Measurements from ENCODE around the gene C5orf22.
"Not testable (repeated sequence)": the region's sequence is repeated elsewhere in the genome, so short reads cannot be mapped to it uniquely, and the experiment has no call there.

Gene C5orf22

DNA sequence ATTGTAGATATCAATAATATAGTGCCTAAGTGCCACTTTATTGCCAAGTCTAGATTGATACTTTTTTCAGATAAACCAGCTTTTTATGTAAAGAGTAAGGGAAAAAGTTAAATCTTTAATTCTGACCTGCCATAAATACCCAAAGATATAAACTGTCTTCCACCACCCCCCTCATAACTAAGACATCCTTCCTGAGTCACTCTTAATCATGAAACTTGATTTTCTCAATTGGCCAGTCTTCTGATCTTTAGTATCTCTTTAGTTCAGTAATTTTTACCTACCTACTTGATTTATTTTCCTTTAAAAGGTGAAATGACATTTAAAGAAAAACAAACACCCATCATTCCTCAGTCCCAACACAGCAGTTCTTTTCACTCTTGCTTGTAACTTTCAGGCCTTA is 21.8 kb downstream of the C5orf22 start:
- no peak for DNase-seq (ENCODE audit: low read depth, low spot score)

DNA sequence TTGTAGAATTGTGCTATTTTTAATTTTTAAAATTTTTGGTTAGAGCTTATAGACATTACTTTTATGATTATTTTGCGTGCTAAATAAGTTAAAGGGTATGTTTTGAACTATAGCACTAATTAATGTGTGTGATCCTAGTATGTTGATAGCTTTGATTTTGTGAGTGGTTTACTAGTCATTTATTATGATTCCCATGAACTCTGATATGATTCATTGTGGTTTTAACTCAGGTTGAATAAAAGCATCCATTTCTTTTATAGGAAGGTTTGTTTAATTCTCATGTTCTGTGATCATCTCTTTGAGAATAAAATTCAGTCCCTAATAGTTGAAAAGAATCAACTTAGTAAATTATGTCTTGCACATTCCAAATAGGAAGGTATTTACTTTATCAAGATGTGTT is 22.5 kb downstream of the C5orf22 start:
- no peak for DNase-seq (ENCODE audit: low read depth, low spot score)

DNA sequence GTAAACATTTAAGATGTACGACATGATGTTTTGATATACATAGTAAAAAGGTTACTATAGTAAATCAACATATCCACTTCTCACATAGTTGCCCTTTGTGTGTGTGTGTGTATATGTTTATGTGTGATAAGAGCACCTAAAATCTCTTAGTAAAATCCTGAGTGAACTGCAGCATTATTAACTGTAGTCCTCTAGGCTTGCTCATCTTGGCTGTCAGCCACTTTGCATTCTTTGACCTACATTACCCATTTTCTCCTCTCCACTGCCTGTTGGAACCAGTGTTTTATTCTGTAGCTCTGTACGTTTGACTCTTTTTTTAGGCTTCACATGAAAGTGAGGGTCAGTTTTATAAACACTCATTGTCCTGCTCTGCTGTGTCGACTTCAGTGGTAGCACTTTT is 24.4 kb downstream of the C5orf22 start:
- no peak for DNase-seq (ENCODE audit: low read depth, low spot score)

DNA sequence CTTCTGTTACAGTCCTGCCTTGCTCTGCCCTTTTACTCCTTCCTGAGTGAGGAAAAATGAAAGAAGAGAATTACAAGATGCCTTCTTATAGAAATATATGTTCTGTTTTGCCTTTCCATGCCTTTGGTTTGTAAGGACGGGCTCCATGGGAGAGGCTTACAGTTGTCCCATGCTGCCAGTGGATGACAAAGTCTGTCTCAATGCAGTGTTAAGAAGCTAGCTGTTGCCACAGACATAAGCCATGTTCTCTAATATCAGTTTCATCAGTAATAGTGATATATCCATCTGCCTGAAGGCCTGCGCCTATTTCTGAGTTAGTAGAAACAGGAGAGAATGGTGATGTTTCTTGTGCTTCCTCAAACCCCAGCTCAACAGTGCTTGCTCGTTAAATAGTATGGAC is 27.8 kb downstream of the C5orf22 start:
- DNase-seq (ENCODE audit: low read depth, low spot score) = no peak

DNA sequence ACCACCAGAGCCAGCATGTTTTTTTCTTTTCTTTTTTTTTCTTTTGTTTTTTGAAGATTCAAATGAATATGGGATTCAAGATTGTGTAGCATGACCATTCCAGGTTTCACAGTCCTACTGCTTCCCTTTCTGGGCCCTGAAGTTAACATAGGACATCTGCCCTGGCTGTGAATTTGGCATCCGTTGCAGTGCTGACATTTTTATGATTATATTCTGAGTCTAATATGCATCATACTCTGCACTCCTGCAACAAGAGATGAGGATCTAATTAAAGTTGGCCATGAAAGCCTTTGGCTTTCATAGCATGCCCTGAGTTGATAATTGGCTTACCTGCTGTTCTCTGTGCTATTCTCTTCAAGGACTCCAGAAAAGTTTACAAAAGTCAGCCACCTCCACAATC is 29.8 kb downstream of the C5orf22 start:
- DNase-seq (ENCODE audit: low read depth, low spot score) = no peak

DNA sequence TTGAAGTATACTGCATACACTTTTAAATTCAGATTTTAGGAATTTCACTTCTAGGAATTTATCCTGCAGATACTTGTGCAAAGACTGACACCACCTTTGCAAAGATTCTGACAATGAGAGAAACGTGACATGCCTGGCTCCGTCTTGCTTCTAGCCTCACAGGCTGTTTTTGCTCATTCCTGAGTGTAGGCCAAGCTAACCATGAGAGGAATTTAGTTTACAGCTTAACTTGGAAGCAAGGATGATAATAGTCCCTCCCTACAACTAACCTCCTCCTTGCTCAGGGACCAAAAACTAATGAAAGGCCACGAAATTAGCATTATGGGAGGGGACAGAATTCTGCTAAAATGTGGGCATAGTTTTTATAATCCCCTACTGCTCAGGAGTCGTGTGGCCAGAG is 31.1 kb downstream of the C5orf22 start:
- no peak for DNase-seq (ENCODE audit: low read depth, low spot score)

DNA sequence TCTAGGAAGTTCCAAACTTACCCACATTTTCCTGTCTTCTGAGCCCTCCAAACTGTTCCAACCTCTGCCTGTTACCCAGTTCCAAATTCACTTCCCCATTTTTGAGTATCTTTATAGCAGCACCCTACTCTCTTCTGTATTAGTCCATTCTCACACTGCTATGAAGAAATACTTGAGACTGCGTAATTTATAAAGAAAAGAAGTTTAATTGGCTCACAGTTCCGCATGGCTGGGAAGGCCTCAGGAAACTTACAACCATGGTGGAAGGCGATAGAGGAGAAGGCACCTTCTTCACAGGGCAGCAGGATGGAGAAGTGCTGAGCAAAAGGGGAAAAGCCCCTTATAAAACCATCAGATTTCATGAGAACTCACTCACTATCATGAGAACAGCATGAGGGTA is 34.3 kb downstream of the C5orf22 start:
- not testable (repeated sequence) for DNase-seq (ENCODE audit: low read depth, low spot score)

DNA sequence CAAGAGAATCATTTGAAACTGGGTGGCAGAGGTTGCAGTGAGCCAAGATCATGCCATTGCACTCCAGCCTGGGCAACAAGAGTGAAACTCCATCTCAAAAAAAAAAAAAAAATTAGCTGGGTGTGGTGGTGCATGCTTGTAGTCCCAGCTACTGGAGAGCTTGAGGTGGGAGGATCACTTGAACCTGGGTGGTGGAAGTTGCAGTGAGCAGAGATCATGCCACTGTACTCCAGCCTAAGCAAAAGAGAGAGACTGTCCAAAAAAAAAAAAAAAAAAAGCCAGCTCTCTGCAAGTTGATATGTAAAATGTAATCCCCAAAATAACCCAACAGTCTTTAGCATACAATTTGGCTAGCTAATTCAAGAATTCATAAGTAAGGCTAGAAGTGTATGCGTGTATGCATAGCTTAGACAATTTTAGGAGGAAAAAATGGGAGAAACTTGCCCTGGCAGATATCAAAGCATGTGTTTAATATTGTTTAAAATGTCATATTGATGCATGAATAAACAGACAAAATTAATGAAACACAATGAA is 36.3 kb downstream of the C5orf22 start:
- DNase-seq (ENCODE audit: low read depth, low spot score) = no peak

DNA sequence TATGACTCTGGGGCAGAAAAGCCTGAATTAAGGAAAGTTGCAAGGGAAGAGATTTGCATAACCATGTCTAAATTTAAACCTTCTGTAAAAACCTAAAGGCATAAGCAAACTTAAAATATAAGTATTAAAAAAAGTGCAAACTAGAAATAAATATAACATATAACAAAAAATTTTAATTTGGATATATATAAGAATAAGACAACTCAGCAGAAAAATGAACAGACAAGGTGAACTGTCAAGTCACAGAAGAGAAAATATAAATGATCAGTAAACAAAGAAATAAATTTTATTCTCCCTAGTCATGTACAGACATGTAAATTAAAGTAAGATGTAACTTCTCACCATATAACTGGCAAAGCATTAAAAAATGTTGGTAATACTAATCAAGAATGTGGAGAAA is 37.0 kb downstream of the C5orf22 start:
- DNase-seq (ENCODE audit: low read depth, low spot score) = no peak

DNA sequence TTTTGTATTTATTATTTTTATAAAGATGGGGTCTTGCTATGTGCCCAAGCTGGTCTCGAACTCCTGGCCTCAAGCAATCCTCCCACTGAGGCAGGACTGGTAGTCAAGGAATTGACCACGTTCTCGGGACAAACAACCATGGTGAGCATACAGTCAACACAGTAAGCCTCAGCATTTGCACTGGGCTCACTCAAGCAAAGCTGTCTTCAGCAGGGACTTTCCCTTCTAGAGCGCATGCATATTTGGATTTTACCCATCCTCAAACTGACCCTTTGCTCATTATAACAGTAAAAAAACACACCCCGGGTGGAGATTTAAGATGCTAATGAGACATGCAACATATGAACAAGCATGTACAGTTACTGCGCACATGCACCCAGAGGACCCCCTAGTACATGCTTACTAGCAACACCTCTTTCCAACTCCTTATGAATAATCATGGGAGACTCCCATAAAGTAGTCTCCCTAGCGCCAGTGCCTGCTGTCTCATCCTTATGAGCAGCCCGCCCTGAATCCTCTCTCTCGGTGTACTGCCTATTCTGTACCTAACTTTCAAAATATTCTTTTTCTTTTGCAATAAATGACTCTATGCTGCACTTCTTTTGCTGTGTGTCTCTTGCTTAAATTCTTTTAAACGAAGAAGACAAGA is 41.5 kb downstream of the C5orf22 start:
- no peak for DNase-seq (ENCODE audit: low read depth, low spot score)

DNA sequence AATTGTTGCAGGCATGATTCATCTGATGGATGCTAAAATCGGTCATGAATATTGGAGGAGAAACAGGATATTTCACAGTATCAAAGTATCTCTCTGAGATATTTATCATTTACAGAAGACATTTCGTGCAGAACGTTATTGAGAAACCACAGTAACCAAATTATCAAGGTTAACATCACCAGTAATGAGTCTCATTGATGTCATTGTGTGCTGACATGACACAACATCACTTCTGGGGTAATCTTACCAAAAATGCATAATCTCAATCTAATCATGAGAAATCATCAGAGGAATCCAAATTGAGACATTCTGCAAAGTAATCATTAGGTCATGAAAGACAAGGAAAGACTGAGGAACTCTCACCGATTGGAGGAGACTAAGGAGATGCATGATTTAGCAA is 42.7 kb downstream of the C5orf22 start:
- no peak for DNase-seq (ENCODE audit: low read depth, low spot score)

DNA sequence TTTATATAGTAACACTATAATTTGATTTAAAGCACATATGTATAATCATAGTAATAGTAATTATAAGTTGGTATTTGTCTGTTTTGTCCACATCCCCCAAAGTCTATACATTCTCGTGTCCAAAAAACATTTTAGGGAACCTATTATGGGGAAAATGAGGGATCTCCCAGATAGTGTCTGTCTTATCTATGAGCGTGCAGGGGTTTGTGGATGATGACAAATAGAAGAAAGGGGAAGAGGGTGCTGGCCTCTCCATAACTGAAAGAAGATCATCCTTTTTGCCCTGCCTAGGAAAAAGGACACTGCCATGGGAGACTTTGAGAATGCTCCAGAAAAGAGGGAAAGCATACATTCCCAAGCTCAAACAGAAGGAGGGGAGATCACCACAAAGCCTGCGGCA is 45.3 kb downstream of the C5orf22 start:
- no peak for DNase-seq (ENCODE audit: low read depth, low spot score)

DNA sequence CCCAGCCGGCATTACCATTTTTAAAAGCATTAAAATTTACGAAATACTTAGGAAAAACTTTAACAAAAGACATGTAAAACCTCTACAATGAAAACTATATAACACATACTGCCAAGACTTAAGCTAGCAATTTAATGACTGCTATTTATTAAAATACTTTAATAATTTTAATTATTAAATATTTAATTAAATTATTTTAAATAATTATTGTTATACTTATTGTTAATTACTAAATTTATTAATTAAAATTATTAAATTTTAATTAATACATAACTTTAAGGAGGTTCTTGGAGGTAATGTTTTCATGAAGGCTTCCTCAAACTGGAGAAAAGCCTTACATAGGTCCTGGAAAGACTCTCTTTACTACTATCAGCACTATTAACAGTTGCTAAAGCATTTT is 47.5 kb downstream of the C5orf22 start:
- DNase-seq (ENCODE audit: low read depth, low spot score) = no peak

DNA sequence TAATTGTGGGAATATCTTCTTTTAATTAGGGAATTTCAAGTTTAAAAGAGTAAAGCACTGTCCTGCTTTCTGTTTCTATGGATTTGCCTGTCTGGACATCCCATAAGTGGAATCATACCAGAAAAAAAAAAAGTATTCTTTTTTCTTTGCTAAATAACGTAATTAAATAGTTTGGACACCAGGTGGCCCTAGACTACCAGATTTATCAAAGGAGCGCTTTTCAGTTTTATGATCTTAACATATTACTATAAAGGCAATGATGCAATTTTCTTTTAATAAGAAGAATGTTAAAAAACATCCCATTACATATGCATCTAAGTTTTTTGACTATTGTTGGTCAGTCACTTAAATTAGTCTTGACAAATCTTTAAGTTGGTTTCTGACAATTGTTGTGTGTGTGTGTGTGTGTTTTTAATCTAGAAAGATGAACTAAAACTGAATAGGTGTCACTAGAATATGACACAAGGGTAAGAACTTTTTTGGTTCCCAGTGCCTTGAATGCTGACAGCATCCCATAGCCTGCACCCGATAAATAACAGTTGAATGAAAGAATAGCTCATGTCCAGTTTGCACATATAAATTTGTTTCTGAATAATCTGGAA is 49.5 kb downstream of the C5orf22 start:
- DNase-seq (ENCODE audit: low read depth, low spot score) = no peak

DNA sequence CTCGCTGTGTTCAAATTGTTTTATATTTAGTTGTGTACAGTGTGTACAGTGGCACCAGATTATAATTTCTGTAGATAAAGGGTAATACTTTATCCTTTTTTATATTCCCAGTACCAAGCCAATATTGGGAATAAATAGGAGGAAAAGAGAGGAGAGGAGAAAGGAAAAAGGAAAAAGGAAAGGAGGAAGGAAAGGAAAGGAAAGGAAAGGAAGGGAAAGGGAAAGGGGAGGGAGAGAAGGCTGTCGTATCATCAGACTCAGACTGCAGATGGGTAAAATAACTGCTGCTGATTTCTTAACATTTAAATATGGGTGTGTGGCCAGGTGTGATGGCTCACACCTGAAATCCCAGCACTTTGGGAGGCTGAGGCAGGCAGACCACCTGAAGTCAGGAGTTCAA is 51.0 kb downstream of the C5orf22 start:
- DNase-seq (ENCODE audit: low read depth, low spot score) = no peak

DNA sequence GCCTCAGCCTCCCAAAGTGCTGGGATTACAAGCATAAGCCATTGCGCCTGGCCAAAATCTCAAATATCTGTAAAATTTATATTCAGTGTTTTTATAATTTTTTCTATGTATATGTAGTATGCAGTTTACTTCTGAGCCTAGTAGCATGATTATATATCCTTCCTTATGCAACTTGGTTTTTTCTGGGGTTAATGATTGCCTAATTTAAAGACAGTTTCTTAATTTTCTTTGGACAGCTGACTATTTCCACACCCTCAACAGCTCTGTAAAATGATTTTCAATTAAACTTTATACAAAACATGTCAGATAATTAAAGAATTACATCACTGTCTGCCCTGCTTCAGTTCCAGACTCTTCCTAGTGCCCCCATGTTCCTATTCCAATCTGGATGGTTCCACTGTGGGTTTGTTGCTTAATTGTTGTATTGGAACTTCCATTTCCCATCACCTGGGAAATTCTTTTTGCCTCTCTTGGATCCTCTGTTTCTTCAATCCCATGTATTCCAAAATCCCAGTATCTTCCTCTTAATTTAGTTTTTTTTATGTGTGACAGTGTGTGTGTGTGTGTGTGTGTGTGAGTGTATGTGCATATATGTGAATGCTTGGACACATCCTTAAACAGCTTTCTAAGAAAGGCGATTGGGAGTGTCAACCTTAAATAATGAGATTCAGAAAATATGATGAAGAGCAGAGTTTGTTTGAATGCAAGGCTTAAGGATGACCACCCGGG is 53.2 kb downstream of the C5orf22 start:
- DNase-seq (ENCODE audit: low read depth, low spot score) = no peak

DNA sequence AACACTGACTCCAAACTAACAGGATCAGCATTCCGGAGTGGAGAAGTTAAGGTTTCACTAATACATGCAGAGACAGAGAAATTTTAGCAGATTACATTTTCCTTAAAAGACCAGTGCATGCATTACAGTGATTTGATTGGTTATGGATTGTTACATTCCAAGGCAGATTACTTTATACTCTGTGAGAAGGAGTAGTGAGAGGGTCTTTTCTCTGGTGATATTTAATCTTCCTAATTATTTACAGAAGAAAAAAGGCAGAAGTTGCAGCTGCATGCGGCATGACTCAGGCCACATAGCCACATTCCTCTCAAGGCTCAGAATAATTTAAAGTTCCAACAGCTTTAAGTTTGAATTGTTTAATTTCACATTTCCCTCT is 53.8 kb downstream of the C5orf22 start:
- DNase-seq (ENCODE audit: low read depth, low spot score) = no peak

DNA sequence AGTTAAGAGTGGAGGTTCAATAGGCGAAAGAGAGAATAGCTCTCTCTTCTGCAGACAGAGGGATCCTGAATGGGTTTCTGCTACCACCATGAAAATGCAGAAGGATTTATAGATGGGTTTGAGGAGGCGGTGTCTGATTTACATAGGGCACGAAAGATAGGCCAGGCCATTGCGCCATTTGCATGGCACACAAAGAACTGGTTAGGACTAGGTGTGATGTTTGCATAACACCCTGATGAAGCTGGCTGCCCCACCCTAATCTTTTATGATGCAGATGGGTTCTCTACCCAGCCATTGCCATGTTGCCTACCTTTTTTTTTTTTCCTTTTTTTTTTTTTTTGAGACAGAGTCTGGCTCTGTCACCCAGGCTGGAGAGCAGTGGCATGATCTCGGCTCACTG is 55.4 kb downstream of the C5orf22 start:
- DNase-seq (ENCODE audit: low read depth, low spot score) = no peak

DNA sequence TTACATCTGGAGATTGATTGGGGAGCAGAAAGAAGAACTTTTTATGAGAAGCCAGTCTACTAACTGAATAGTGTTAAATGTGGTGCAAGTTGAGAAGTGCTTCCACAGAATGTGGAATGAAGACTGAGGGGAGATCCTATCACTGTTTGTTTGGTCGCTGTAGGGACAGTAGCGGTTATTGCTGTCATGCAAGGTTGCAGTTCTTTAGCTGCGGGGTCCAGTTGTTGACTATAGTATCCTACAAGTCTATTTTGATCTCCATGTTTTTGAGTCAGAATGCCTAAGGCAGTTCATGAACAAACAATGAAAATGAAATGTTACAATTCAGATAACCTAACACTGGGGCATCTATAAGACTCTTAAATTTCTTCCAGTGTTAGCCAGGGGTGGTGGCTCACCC is 61.6 kb downstream of the C5orf22 start:
- DNase-seq (ENCODE audit: low read depth, low spot score) = no peak

DNA sequence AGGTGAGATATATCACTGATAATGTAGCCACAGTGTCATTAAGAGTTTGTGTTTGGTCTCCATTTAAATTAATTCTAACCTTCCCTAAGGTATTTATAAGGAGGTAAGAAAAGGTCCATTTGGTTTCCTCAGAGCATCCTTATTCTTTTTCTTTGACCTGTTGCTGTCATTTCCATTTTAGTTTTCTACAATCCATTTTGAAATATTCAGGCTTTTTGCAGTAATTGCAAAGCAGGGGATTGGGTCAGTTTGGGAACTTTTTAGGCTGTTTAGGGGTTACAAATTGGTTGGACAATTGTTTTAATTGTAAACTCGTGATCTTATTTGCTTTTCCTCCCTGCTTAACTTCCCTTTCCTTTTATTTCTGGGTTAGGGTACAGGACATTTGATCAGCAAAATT is 64.3 kb downstream of the C5orf22 start:
- DNase-seq (ENCODE audit: low read depth, low spot score) = no peak

DNA sequence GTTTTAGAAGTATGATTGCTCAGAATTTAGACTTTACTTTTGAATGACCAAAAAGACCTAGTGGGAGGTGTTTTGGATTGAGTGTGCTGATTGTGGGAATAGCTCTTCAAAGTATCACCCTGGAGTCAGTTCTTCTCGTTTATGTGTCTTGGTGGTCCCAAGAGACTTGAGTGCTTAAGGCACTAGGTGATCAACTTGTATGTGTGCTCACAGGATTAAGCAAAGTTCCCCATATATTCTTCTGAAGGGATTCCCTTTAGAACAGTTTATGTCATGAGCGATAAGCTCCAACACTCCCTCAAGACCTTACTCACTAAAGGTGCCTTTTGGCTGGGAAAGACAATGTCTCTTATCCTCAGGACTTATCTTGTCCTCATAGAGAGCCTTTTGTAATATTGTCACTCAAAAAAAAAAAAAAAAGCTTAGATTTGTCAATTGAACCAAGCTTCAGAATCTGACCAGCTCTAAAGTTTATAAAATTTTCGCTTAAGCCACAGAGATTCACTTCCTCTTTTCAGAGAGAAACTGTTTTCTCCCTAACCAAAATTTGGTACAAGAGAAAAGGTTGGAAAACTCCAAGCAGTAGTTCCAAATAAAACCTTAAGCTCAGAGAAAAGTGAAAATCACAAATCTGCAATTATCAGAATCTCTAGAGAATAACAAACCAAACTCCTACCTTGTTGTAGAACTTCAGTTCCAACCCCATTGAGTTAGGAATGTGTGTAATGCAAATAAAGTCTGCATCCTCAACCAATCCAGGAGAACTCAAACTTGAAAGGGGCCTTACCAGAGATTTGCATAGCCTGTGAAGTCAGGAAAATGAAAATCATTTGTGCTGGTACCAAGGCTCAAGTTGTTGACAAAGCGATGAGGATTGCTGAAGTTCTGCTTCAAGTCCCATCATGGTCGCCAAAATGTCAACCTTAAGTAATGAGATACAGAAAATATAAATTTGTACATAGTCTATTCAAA is 66.8 kb downstream of the C5orf22 start:
- no peak for DNase-seq (ENCODE audit: low read depth, low spot score)

DNA sequence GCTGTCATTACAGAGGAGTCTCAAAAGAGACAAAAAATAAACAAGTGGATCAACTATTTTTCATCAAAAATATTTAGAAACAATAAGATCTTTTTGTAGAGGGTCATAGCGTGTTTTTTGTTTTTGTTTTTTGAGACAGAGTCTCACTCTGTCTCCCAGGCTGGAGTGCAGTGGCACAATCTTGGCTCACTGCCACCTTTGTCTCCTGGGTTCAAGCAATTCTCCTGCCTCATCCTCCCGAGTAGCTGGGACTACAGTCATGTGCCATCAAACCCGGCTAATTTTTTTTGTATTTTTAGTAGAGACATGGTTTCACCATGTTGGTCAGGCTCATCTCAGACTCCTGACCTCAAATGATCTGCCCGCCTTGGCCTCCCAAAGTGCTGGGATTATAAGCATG is 70.2 kb downstream of the C5orf22 start:
- DNase-seq (ENCODE audit: low read depth, low spot score) = not testable (repeated sequence)
